Subcutaneous adipose tissue (tissue), 4 donors: ENCODE measurements around the gene OR1D5. TPM values are rescaled to one million over a fixed set of nuclear protein-coding genes. Genes with fewer than 3 reads are reported as not detected.

ENCODE experiments used
- total RNA-seq, 4 donors: library from RNA; depleted of rRNA; stranded (reverse); fragments of >200 nt; gene quantifications; one replicate each; pipeline ENCODE4 v1.1.0, GENCODE V29; 2016
- TF ChIP-seq, protein P1 (sequence below): fragments of 450-650 bp; IDR thresholded peaks from one replicate; pipeline ENCODE4 v1.5.1; 2016; ENCODE audit warnings: low read depth, mild to moderate bottlenecking, control low read depth, antibody characterized with exemption, moderate library complexity

OR1D5 gene
- total RNA-seq, 4 donors from 2014 or later = not detected

DNA sequence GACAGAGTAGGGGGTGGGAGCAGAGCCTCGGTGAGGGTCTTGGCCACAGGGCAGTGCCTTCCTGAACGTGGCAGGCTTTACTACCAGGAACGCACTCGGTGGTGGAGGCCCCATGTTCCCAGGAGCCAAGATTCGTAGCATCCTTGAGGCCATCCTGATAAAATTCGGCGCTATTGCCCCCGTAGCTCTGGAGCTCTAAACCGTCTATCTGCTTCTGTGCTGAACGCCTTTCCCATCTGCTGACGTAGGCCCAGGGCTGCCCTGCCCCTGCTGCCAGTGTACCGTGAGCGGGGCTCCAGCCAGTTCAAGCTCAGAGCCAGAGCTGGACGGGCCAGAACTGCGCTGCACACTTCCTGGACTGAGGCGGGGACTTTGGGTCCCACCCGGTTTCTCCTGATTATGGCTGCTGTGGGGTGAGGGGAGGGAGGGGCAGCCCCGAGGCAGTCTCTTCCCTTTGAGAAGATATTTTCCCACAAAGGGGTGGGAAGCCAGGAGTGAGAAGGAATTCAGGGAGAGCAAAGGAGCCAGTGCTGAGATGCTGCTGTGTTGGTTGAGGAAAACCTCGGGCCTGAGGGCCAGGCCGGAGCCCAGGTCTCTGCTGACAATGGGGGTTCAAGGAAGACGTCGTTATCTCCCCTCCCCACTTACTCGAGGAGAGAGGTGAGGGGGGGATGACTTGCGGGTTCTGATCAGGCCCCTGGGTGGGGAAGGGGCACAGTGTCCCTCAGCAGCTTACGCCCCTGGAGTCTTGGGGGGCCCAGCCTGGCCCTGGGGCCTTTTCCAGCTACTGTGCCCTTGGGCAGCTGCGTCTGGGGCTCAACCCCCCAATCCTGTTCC, 29.4 kb downstream of the OR1D5 start:
- TF ChIP-seq, protein P1, sequence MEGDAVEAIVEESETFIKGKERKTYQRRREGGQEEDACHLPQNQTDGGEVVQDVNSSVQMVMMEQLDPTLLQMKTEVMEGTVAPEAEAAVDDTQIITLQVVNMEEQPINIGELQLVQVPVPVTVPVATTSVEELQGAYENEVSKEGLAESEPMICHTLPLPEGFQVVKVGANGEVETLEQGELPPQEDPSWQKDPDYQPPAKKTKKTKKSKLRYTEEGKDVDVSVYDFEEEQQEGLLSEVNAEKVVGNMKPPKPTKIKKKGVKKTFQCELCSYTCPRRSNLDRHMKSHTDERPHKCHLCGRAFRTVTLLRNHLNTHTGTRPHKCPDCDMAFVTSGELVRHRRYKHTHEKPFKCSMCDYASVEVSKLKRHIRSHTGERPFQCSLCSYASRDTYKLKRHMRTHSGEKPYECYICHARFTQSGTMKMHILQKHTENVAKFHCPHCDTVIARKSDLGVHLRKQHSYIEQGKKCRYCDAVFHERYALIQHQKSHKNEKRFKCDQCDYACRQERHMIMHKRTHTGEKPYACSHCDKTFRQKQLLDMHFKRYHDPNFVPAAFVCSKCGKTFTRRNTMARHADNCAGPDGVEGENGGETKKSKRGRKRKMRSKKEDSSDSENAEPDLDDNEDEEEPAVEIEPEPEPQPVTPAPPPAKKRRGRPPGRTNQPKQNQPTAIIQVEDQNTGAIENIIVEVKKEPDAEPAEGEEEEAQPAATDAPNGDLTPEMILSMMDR = no peak

DNA sequence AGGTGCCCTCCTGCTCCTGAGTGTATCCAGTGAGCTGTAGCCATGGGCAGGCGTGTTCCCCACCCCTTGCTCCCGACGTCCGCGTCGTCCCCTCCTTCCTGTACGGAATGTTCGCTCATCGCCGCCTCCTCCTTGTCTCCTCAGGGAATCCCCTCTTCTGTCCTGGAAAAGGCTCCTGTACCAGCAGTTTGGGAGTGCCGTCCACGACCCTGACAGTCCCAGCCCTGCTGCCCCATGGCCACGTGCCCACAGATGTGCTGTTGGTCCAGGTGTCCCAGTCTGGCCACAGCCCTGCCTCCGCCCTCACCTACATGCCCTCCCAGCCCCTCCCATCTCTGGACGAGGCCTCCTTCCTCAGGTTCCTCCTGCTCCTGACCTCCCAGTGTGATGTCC, 30.2 kb downstream of the OR1D5 start:
- TF ChIP-seq, protein P1 = no peak

GRCh38 chr17:3032258-3033247, 30.9 kb downstream of the OR1D5 start:
- TF ChIP-seq, protein P1 = no peak

- TF ChIP-seq, protein P1 = no peak
Observed at GRCh38 chr17:3030096-3030495, 33.3 kb downstream of the OR1D5 start.

DNA sequence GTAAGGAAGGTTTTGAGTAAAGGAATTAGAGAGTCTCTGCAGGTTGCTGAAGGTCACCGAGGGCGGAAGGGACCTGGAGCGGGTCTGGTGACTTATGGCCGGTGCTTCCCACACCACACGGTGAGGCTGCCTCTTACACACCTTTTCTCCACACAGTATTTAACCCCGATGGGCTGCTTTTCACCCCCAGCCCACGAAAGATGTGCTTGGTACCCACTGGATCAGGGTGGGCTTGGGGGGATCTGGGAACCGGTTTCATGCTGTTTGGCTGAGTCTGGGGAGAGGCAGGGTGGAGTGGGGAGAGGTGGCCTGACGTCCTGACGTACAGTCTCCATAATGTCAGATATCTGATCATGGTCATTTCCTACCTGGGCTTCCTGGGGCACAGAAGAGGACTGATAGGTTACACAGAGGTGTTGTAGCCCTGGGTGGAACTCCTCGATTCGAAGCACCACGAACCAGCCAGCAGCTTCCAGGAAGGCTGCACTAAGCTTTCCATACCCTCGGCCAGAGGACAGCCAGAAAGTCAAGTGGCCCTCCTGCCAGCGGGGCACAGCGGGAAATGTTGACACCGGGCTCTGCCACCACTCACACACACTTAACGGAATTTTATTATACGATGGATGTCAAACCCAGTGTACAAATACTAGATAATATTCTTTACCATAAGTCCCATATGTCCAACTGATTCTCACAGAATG, 34.0 kb downstream of the OR1D5 start:
- TF ChIP-seq, protein P1 = no peak

DNA sequence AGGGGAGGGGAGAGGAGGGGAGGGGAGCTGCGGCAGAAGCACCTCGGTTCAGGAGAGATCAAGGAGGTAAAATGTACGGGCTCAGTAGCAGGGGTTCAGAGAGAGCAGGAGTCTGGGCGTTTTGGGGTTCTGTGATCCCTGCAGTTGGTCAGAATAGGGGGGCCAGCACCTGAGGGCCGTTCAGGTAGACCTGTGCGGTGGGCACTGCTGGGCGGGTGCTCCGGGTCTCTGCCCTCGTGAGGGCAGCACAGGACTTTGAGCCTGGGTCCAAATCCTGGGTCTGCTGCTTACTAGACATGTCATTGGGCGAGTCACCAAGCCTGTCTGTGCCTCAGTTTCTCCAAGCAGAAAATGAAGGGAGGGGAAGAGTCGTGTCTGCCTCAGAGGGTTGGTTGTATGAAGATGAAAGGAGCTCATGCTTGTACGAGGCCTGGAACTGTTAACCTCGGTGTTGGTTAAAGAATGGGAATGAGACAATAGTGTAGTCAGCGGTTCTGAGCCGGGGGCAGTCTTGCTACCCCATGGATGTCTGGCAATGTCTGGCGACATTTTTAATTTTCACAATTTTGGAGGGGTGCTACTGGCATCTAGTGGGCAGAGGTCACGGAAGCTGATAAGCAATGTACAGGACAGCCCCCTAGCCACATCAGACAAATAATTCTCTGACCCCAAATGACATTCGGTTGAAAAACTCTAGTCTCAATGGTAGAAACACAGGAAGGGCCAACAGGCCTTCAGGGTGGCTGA, 35.4 kb downstream of the OR1D5 start:
- TF ChIP-seq, protein P1 = no peak
